H1 (cell line): ENCODE data around the gene CRABP1. TPM values are rescaled to one million over a fixed set of nuclear protein-coding genes. Genes with fewer than 3 reads are reported as not detected.
A peak's percentile ranks its signal among the peaks of the same experiment; 100 is the strongest.

Experiments
- HDAC6 ChIP-seq: IDR thresholded peaks from one replicate; pipeline ENCODE4 v1.7.1; 2012; ENCODE audit warnings: low read depth, mild to moderate bottlenecking, inconsistent platforms, low read length, moderate library complexity
- JUND ChIP-seq: IDR thresholded peaks from 2 replicates; pipeline ENCODE4 v1.6.1; 2011; ENCODE audit warnings: mild to moderate bottlenecking, improper control_type of control experiment, low read length
- NRF1 ChIP-seq: IDR thresholded peaks from 2 replicates; pipeline ENCODE4 v1.6.1; 2011; ENCODE audit warnings: mild to moderate bottlenecking, low read depth, low read length, improper control_type of control experiment
- PHF8 ChIP-seq: fragments of 200-600 bp; sonication (generic); conservative IDR thresholded peaks from 2 replicates; pipeline ENCODE4 v1.7.1; 2012; ENCODE audit warnings: low read depth, mild to moderate bottlenecking, inconsistent platforms, low read length, moderate library complexity
- RBBP5 ChIP-seq: IDR thresholded peaks from 2 replicates; pipeline ENCODE4 v1.7.1; 2012; ENCODE audit warnings: low read depth, mild to moderate bottlenecking, inconsistent platforms, low read length, moderate library complexity, borderline replicate concordance
- RNF2 ChIP-seq: fragments of 200-900, 300-1000 bp; sonication (generic); IDR thresholded peaks from 2 replicates; pipeline ENCODE4 v1.7.1; 2016; ENCODE audit warnings: borderline replicate concordance, low read depth, mild to moderate bottlenecking, antibody characterized with exemption, low read length; ENCODE audit not compliant: poor library complexity, severe bottlenecking; ENCODE audit errors: missing control alignments
- TCF12 ChIP-seq: IDR thresholded peaks from 2 replicates; pipeline ENCODE4 v1.6.1; 2011; ENCODE audit warnings: low read depth, mild to moderate bottlenecking, low read length
- polyA plus RNA-seq, 7 experiments: library from polyadenylated mRNA; depleted of rRNA in 3 of 7; stranded (reverse) in 5 of 7; unstranded in 2 of 7; fragments of >200 nt in 5 of 7; fragments of 200-250 nt in 2 of 7; gene quantifications; 1 replicate in 5 of 7; 2 replicates in 1 of 7; 4 replicates in 1 of 7; pipeline versions ENCODE4 v1.2.1 to v1.2.3, GENCODE V29; 2011 to 2013; ENCODE audit warnings: missing spikeins in 2 of 7, mixed read lengths in 2 of 7
- total RNA-seq: library from RNA; stranded (reverse); fragmentation: NEBNext Ultra II Directional; extraction: Animal tissue kit (Norgen Biotek cat#: 25700); gene quantifications from 2 replicates; pipeline ENCODE4 v1.2.1, GENCODE V29; 2021
- TF ChIP-seq, protein P1 (sequence below): fragments of 300-600 bp; sonication (generic); IDR thresholded peaks from 2 replicates; pipeline ENCODE4 v1.7.1; 2012; ENCODE audit warnings: low read length, moderate library complexity, mild to moderate bottlenecking, inconsistent platforms; ENCODE audit not compliant: insufficient replicate concordance
- TF ChIP-seq, protein P2 (sequence below): IDR thresholded peaks from 2 replicates; pipeline ENCODE4 v1.6.1; 2011; ENCODE audit warnings: low read depth, mild to moderate bottlenecking, low read length; ENCODE audit not compliant: insufficient read depth

Gene CRABP1
- total and polyA plus RNA-seq, 2 of the 8 experiments (the other 6 are each of a cell fraction or from before 2014, with no cell fraction given) = 385 to 655 TPM

DNA sequence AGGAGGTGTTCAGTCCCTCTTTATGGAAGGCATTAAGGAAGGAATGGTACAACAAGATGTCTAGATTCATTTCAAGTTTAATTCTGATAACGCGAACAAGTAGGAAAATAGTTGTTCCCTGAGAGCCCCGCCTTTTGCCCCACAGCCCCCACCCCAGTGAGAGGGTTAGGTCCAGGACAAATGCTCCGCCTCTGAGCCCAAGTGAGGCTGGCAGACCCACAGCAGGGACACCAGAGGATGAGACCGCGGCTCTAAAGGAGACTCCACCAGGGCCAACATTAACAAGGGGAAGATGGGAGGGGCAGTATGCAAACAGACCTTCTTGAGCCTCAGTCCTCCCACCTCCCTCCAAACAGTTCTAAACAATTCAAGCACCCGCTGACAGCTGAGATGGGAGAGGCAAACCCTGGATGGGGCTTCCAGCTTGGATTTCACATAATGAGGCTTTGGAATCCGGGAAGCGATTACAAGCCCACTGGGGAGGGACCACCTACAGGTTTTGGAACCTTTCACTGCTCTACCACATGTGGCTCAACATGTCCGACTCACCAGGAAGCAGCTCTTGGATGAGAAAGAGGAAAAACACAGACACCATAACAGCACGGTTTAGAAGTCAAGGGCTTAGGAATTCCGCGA lies 54.9 kb downstream of the CRABP1 start (continued):
- TF ChIP-seq, protein P1, sequence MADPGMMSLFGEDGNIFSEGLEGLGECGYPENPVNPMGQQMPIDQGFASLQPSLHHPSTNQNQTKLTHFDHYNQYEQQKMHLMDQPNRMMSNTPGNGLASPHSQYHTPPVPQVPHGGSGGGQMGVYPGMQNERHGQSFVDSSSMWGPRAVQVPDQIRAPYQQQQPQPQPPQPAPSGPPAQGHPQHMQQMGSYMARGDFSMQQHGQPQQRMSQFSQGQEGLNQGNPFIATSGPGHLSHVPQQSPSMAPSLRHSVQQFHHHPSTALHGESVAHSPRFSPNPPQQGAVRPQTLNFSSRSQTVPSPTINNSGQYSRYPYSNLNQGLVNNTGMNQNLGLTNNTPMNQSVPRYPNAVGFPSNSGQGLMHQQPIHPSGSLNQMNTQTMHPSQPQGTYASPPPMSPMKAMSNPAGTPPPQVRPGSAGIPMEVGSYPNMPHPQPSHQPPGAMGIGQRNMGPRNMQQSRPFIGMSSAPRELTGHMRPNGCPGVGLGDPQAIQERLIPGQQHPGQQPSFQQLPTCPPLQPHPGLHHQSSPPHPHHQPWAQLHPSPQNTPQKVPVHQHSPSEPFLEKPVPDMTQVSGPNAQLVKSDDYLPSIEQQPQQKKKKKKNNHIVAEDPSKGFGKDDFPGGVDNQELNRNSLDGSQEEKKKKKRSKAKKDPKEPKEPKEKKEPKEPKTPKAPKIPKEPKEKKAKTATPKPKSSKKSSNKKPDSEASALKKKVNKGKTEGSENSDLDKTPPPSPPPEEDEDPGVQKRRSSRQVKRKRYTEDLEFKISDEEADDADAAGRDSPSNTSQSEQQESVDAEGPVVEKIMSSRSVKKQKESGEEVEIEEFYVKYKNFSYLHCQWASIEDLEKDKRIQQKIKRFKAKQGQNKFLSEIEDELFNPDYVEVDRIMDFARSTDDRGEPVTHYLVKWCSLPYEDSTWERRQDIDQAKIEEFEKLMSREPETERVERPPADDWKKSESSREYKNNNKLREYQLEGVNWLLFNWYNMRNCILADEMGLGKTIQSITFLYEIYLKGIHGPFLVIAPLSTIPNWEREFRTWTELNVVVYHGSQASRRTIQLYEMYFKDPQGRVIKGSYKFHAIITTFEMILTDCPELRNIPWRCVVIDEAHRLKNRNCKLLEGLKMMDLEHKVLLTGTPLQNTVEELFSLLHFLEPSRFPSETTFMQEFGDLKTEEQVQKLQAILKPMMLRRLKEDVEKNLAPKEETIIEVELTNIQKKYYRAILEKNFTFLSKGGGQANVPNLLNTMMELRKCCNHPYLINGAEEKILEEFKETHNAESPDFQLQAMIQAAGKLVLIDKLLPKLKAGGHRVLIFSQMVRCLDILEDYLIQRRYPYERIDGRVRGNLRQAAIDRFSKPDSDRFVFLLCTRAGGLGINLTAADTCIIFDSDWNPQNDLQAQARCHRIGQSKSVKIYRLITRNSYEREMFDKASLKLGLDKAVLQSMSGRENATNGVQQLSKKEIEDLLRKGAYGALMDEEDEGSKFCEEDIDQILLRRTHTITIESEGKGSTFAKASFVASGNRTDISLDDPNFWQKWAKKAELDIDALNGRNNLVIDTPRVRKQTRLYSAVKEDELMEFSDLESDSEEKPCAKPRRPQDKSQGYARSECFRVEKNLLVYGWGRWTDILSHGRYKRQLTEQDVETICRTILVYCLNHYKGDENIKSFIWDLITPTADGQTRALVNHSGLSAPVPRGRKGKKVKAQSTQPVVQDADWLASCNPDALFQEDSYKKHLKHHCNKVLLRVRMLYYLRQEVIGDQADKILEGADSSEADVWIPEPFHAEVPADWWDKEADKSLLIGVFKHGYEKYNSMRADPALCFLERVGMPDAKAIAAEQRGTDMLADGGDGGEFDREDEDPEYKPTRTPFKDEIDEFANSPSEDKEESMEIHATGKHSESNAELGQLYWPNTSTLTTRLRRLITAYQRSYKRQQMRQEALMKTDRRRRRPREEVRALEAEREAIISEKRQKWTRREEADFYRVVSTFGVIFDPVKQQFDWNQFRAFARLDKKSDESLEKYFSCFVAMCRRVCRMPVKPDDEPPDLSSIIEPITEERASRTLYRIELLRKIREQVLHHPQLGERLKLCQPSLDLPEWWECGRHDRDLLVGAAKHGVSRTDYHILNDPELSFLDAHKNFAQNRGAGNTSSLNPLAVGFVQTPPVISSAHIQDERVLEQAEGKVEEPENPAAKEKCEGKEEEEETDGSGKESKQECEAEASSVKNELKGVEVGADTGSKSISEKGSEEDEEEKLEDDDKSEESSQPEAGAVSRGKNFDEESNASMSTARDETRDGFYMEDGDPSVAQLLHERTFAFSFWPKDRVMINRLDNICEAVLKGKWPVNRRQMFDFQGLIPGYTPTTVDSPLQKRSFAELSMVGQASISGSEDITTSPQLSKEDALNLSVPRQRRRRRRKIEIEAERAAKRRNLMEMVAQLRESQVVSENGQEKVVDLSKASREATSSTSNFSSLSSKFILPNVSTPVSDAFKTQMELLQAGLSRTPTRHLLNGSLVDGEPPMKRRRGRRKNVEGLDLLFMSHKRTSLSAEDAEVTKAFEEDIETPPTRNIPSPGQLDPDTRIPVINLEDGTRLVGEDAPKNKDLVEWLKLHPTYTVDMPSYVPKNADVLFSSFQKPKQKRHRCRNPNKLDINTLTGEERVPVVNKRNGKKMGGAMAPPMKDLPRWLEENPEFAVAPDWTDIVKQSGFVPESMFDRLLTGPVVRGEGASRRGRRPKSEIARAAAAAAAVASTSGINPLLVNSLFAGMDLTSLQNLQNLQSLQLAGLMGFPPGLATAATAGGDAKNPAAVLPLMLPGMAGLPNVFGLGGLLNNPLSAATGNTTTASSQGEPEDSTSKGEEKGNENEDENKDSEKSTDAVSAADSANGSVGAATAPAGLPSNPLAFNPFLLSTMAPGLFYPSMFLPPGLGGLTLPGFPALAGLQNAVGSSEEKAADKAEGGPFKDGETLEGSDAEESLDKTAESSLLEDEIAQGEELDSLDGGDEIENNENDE = no peak
- TF ChIP-seq, protein P2, sequence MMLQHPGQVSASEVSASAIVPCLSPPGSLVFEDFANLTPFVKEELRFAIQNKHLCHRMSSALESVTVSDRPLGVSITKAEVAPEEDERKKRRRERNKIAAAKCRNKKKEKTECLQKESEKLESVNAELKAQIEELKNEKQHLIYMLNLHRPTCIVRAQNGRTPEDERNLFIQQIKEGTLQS = no peak
- no peak for TF ChIP-seq RBBP5
- TF ChIP-seq TCF12 = 0 out of 2 replicates have a peak, but pooled peaks have one; percentile 21
- TF ChIP-seq NRF1 = no peak
- TF ChIP-seq HDAC6 = no peak
- TF ChIP-seq PHF8 = no peak
- no peak for TF ChIP-seq RNF2
- no peak for TF ChIP-seq JUND
